H1 (cell line): Measurements from ENCODE around the gene PPM1L. TPM values are rescaled to one million over a fixed set of nuclear protein-coding genes. Genes with fewer than 3 reads are reported as not detected.

Experiments
- CBX8 ChIP-seq: fragments of 300-800, 300-1000 bp; sonication (generic); IDR thresholded peaks from 2 replicates; pipeline ENCODE4 v1.7.1; 2016; ENCODE audit warnings: low read depth, low read length, borderline replicate concordance
- CTCF ChIP-seq, 3 experiments: IDR thresholded peaks; 1 replicate in 2 of 3; 2 replicates in 1 of 3; pipeline versions ENCODE4 v1.5.1 to v1.6.1; 2011; ENCODE audit warnings: low read length in 3 of 3, mild to moderate bottlenecking in 3 of 3, inconsistent platforms in 2 of 3, low read depth in 1 of 3, moderate library complexity in 1 of 3; ENCODE audit not compliant: insufficient read depth in 1 of 3; ENCODE audit errors: control extremely low read depth in 1 of 3
- SRF ChIP-seq: IDR thresholded peaks from 2 replicates; pipeline ENCODE4 v1.6.1; 2011; ENCODE audit warnings: mild to moderate bottlenecking, low read depth, low read length, moderate library complexity
- polyA plus RNA-seq, 7 experiments: library from polyadenylated mRNA; depleted of rRNA in 3 of 7; stranded (reverse) in 5 of 7; unstranded in 2 of 7; fragments of >200 nt in 5 of 7; fragments of 200-250 nt in 2 of 7; gene quantifications; 1 replicate in 5 of 7; 2 replicates in 1 of 7; 4 replicates in 1 of 7; pipeline versions ENCODE4 v1.2.1 to v1.2.3, GENCODE V29; 2011 to 2013; ENCODE audit warnings: missing spikeins in 2 of 7, mixed read lengths in 2 of 7
- total RNA-seq: library from RNA; stranded (reverse); fragmentation: NEBNext Ultra II Directional; extraction: Animal tissue kit (Norgen Biotek cat#: 25700); gene quantifications from 2 replicates; pipeline ENCODE4 v1.2.1, GENCODE V29; 2021

Gene PPM1L
- total and polyA plus RNA-seq, 2 of the 8 experiments (the other 6 are each of a cell fraction or from before 2014, with no cell fraction given): 2.8 to 18.1 TPM

DNA sequence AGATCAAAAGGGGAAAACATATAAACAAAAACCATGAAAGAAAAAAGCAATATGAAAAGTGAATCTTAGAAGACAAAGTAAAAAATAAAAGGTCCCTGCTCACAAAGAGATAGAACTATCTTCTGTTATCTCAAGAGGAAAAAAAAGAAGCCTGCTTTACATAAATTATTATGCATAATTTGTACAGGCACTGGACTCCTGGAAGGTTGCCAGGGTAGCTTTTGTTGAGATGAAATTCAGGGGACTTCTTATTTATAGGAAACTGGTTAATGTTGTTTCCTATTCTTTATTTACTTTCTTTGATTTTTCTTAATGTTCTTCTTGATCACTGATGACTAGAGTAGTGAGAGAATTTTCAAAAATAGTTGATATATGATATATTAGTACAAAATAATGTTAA is 66.9 kb downstream of the PPM1L start (continued):
- TF ChIP-seq CTCF (IDR thresholded peaks at IDR 0.05; ENCODE audit: control extremely low read depth in 1 of 3, insufficient read depth in 1 of 3, low read depth in 1 of 3, low read length in 3 of 3) (no peak), CBX8 (no peak), SRF (no peak)
